Islet of Langerhans (tissue), 1 donor: ENCODE data around the gene CEP152.
"Not testable (repeated sequence)": the region's sequence is repeated elsewhere in the genome, so short reads cannot be mapped to it uniquely, and the experiment has no call there.

Source experiments
- FAIRE-seq: peaks from one replicate; lab custom pipeline; 2011; peaks lifted over from hg19 to GRCh38; lab: Jason Lieb, UNC

Gene CEP152

GRCh38 chr15:48810414-48811324 is at the start of gene CEP152:
CEP152 (minus strand) TSS chr15:48811069; CDS start chr15:48805649, 5,420 bp downstream.
- FAIRE-seq, result peak; percentile 92

DNA sequence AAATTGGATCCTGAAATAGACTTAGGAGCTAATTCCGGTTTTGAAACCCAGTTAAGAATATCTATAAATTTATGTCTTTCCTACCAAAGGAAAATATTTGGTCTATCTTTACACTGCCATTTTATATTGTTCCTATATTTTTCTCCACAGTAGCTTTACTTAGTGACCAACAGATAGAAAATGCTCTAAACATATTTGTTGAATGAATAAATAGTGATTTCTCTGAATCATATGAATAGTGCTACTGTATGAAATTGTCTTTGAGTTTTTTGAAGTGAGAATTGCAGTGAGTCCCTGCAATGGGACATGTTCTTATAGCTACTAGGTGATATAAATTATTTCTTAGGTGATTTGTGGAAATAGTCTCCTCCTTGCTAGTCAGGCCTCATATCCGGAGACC is 48.6 kb upstream of the CEP152 start:
- FAIRE-seq, result no peak

GRCh38 chr15:48858401-48858800 is 47.5 kb upstream of the CEP152 start:
- no peak for FAIRE-seq

DNA sequence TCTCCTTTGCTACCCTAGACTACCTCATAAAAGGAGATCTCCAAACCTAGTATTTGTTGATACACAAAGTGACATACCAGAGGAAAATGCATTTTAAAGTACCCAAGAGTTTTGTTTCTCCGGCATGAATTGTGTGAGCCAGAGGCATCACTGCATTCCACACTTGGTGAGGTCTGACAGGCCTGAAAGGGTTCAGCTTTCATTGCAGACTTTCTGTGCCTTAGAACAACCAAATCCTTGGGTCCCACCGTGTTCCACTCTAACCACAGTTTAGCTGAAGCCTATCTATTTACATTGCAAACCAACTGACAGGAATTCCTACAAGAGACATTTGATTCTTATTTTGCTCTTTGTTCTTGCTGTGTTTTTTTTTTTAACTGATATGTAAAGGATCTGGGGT is 46.1 kb upstream of the CEP152 start:
- FAIRE-seq, result no peak

DNA sequence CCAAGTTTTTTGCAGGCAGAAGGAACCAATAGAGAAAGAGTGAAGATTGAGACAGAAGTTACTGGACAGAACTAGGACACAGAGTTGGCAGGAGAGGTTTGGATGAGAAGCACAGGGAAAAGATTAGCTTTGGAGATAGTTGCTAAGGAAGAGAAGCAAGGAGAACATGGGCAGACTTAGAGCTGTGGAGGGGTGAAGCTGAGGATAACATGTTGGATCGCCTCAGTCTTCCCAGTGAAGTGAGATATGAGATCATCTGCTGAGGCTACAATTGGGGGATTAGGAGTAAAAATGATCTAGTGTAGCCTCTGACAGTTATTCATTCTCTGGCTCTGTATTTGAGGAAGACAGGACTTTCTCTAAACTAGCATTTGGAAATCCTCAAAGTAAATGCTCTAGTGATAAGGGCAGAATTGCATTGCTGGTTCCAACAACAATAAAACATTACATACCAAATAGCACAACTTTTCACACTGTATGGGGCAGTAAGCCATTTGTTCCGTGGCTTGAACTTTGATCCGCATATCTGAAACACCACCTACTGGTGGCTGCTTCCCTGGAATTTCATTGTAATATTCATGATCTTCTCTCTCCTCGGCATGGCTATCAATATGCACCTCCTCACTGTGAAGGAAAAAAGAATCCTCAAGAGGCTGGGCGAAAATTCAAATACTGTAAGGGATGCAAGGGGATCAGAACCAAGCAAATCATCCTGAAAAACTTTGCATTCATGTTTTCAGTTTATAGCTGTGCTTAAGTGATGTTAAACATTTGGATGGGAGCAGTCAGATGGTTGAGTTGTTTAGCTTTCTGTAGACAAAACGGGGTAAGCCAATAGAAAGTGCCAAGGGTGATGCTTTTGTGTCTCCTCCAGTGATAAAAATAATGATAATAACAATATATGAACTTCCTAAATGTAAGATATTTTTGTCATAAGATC is 44.9 kb upstream of the CEP152 start:
- FAIRE-seq, result no peak

DNA sequence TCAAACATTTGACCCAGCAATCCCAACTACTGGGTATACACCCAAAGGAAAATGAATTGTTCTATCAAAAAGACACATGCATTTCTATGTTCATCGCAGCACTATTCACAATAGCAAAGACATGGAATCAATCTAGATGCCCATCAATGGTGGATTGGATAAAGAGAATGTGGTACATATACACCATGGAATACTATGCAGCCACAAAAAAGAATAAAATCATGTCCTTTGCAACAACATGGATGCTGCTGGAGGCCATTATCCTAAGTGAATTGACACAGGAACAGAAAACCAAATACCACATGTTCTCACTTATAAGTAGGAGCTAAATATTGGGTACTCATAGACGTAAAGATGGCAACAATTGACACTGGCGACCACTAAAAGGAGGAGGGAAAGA is 43.6 kb upstream of the CEP152 start:
- not testable (repeated sequence) for FAIRE-seq

GRCh38 chr15:48851956-48852355 is 41.1 kb upstream of the CEP152 start:
- FAIRE-seq, result no peak

GRCh38 chr15:48850648-48851047 is 39.8 kb upstream of the CEP152 start:
- FAIRE-seq, result no peak

GRCh38 chr15:48845123-48845522 is 34.3 kb upstream of the CEP152 start:
- no peak for FAIRE-seq

DNA sequence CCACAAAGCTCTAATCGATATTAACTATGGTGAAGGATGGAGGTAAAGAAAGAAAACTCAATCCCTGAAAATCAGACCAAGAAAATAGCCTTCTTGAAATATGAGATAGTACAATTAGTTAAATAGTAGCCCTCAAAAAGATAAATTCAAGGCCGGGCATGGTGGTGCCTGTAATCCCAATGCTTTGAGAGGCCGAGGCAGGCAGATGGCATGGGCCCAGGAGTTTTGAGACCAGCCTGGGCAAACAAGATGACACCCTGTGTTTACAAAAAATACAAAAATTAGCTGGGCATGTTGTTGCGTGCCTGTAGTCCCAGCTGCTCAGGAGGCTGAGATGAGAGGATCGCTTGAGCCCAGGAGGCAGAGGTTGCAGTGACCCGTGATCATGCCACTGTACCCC is 31.6 kb upstream of the CEP152 start:
- FAIRE-seq, result no peak

- FAIRE-seq, result no peak
These were observed 23.9 kb upstream of the CEP152 start for GRCh38 chr15:48834756-48835155.

- no peak for FAIRE-seq
These were observed 22.8 kb upstream of the CEP152 start for GRCh38 chr15:48833526-48834239.

DNA sequence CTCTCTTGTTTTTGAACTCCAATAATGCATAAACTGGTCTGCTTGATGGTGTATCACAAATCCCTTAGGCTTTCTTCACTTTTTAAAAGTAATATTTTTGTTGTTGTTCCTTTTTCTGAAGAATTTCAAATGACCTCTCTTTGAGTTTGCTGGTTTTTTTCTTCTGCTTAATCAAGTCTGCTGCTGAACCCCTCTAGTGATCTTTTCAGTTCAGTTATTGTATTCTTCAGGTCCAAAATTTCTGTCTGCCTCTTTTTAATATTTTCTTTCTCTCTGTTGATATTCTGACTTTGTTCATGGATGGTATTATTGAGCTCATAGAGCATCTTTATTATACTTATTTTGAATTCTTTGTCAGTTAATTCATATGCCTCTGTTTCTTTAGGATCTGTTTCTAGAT is 21.8 kb upstream of the CEP152 start:
- FAIRE-seq, result no peak

DNA sequence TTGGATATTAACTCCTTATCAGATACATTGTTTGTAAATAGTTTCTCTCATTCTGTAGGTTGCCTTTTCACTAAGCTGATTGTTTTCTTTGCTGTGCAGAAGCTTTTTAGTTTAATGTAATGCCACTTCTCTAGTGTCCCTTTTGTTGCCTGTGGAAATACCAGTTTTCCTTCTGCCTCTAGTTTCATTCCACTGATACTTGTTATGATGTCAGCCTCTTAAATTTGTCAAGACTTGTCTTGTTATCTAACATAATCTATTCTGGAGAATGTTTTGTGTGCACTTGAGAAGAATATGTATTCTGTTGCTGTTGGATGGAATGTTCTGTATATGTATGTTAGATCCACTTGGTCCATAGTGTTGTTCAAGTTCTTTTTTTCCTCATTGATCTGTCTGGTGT is 18.0 kb upstream of the CEP152 start:
- FAIRE-seq, result no peak

- no peak for FAIRE-seq
These were observed 17.6 kb upstream of the CEP152 start for GRCh38 chr15:48828471-48828870.

DNA sequence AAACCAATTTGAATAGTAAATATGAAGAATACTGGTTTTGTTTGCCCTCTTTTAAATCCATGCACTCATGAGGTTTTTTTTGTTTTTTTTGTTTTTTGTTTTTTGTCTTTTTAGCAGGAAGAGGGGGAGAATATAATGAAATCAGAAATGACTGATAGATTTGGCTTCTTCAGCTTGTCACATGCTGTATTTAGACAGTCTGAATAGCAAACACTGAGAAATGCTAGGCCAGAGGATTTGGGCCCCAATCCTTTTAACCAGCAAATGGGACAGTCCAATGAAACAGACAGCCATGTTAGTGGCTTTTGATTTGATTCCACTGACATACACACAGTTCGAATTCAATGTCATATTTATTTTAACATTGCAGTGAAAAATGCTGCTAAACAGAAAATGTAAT is 14.2 kb upstream of the CEP152 start:
- FAIRE-seq, result no peak

DNA sequence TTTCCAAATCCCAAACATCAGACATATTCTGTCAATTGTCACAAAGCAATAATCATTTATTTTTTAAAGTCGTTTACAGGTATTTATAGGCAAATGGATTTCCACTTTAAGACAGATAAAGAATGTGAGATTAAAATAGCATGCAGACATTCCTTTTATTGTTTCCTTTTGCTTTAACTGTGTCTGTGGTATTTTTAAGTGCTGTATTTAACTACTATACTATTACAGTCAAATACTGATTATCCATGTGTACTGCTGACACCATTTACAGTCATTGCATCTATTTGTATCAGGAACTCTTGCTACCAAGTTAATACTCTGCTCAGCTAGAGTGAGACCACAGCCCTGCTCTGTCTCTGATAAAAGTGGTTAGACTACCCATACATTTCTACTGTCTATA is 12.8 kb upstream of the CEP152 start:
- FAIRE-seq, result no peak

DNA sequence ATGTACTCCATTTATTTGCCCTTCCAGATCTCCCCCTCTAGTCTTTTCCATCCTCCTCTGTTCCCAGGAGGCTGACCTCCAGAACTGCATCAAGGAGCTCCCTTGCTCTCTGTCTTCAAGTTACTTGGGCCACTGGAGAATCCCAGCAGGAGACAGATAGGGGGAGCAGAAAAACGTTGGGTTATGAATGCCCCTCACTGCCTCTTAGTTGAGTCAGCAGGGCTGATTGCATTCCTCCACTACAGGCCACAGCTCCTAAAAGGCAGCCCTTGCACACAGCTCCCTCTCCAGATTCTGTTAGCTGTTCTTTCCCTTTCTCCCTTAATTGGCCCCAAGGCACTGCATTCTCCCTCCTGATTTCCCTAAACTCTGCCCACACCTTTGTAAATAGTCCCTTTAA is 12.4 kb upstream of the CEP152 start:
- FAIRE-seq, result no peak

DNA sequence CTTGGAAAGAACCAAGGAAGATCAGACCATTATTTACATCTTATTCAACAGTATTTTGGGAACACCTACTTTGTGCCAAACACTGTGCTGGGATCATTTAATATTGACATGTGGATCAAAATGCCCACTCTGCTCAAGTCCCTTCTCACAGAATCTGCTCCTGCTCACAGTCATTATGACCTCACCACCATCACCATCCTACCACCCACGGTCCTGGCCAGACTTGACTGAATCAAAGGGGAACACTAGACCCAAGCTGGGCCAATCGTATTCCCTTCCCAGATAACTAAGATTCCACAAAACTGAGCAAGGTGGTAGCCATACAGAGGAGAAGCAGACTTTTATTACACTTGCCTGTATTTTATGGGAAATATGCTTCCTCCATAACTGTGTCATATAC is 3.4 kb upstream of the CEP152 start:
- no peak for FAIRE-seq

GRCh38 chr15:48811325-48811958 is 573 bp upstream of the CEP152 start:
- no peak for FAIRE-seq

DNA sequence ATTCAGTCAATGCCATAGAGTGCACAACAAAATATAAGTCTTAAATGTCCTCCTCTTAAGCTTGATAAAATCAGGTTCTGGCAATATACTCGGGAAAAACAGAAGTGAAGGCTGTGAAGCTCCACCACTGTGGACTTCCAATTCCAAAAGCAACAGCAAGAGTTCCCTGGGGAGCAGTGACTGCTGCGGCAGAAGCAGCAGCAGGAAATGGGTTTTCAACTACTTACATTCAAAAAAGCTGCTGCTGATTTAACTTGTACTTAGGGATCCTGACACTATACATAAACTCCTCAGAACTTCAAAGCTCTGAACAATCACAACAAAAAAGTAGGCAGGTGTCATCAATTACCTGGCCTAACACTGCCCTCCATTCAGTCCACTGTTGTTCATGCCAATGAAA is 4.7 kb downstream of the CEP152 start:
- no peak for FAIRE-seq

- no peak for FAIRE-seq
These were observed 5.3 kb downstream of the CEP152 start for GRCh38 chr15:48805591-48805990.
